AG08395 (cell line): ENCODE data around the gene ANO4.
"Not testable (repeated sequence)": the region's sequence is repeated elsewhere in the genome, so short reads cannot be mapped to it uniquely, and the experiment has no call there.

Source experiments
- DNase-seq: peaks from one replicate; pipeline ENCODE4 v3.0.0; 2012; ENCODE audit warnings: mixed read lengths, low spot score

Gene ANO4

GRCh38 chr12:101044512-101045059, 250.0 kb downstream of the ANO4 start:
- DNase-seq = no peak

GRCh38 chr12:101045486-101046464, 251.2 kb downstream of the ANO4 start:
- no peak for DNase-seq

- no peak for DNase-seq
Measured at GRCh38 chr12:101047652-101048051, 253.1 kb downstream of the ANO4 start.

GRCh38 chr12:101050631-101051030, 256.1 kb downstream of the ANO4 start:
- DNase-seq = no peak

GRCh38 chr12:101051151-101051550, 256.6 kb downstream of the ANO4 start:
- peak; percentile 21 for DNase-seq

GRCh38 chr12:101051901-101052550, 257.4 kb downstream of the ANO4 start:
- peak; percentile 74 for DNase-seq

- DNase-seq = no peak
Measured at GRCh38 chr12:101053203-101053602, 258.6 kb downstream of the ANO4 start.

- no peak for DNase-seq
Measured at GRCh38 chr12:101055940-101056339, 261.4 kb downstream of the ANO4 start.

GRCh38 chr12:101062508-101062907, 267.9 kb downstream of the ANO4 start:
- not testable (repeated sequence) for DNase-seq

- DNase-seq = no peak
Measured at GRCh38 chr12:101064721-101065120, 270.1 kb downstream of the ANO4 start.

- no peak for DNase-seq
Measured at GRCh38 chr12:101066489-101066888, 271.9 kb downstream of the ANO4 start.

- DNase-seq = no peak
Measured at GRCh38 chr12:101068402-101068801, 273.8 kb downstream of the ANO4 start.

GRCh38 chr12:101068836-101069235, 274.3 kb downstream of the ANO4 start:
- no peak for DNase-seq

- peak; percentile 14 for DNase-seq
Measured at GRCh38 chr12:101074940-101075680, 280.5 kb downstream of the ANO4 start.

GRCh38 chr12:101076921-101077320, 282.3 kb downstream of the ANO4 start:
- DNase-seq = peak; percentile 38

- DNase-seq = no peak
Measured at GRCh38 chr12:101077791-101078528, 283.4 kb downstream of the ANO4 start.

- DNase-seq = no peak
Measured at GRCh38 chr12:101078536-101079285, 284.1 kb downstream of the ANO4 start.

GRCh38 chr12:101082706-101083105, 288.1 kb downstream of the ANO4 start:
- no peak for DNase-seq

- DNase-seq = peak; percentile 10
Measured at GRCh38 chr12:101086490-101087135, 292.0 kb downstream of the ANO4 start.

GRCh38 chr12:101087920-101088319, 293.3 kb downstream of the ANO4 start:
- DNase-seq = no peak
